Neural cell (in vitro differentiated cells): ENCODE data around the gene PRKAA2. TPM values are rescaled to one million over a fixed set of nuclear protein-coding genes. Genes with fewer than 3 reads are reported as not detected.

Experiments
- H2AFZ ChIP-seq: fragments of 200-600, 300-800 bp; sonication (generic), shearing (Covaris generic); 2 replicates; pipeline ENCODE4 v1.6.0; 2014; ENCODE audit warnings: low read depth, mild to moderate bottlenecking, antibody characterized with exemption, low read length, moderate library complexity
- H3F3A ChIP-seq: fragments of 200-600 bp; shearing (Covaris generic); 2 replicates; pipeline ENCODE4 v1.6.1; 2016; ENCODE audit warnings: mild to moderate bottlenecking, moderate library complexity, mixed read lengths, antibody characterized with exemption, low read length; ENCODE audit not compliant: insufficient read depth, poor library complexity, severe bottlenecking
- H3K27ac ChIP-seq: fragments of 200-600, 300-800 bp; sonication (generic), shearing (Covaris generic); 2 replicates; pipeline ENCODE4 v1.5.1; 2014; ENCODE audit warnings: mild to moderate bottlenecking, low read length, moderate library complexity
- H3K27me3 ChIP-seq: fragments of 300-800, 200-600 bp; sonication (generic), shearing (Covaris generic); 2 replicates; pipeline ENCODE4 v1.6.0; 2014; ENCODE audit warnings: mild to moderate bottlenecking, low read depth, low read length, moderate library complexity; ENCODE audit not compliant: insufficient read depth
- H3K36me3 ChIP-seq: fragments of 300-800, 200-600 bp; sonication (generic), shearing (Covaris generic); 2 replicates; pipeline ENCODE4 v1.5.1; 2014; ENCODE audit warnings: mild to moderate bottlenecking, antibody characterized with exemption, low read length, moderate library complexity; ENCODE audit not compliant: insufficient read depth
- H3K4me2 ChIP-seq: fragments of 300-800, 200-600 bp; sonication (generic), shearing (Covaris generic); 2 replicates; pipeline ENCODE4 v1.6.0; 2014; ENCODE audit warnings: mild to moderate bottlenecking, low read length
- H3K4me3 ChIP-seq: fragments of 300-800, 200-600 bp; sonication (generic), shearing (Covaris generic); 2 replicates; pipeline ENCODE4 v1.5.1; 2014; ENCODE audit warnings: mild to moderate bottlenecking, low read length, moderate library complexity
- H3K79me2 ChIP-seq: fragments of 200-600 bp; shearing (Covaris generic); replicated peaks from 2 replicates; pipeline ENCODE4 v1.6.0; 2014; ENCODE audit warnings: mild to moderate bottlenecking, low read length, moderate library complexity; ENCODE audit not compliant: insufficient read depth
- H3K9ac ChIP-seq: fragments of 300-800, 200-600 bp; sonication (generic), shearing (Covaris generic); 2 replicates; pipeline ENCODE4 v1.6.1; 2016; ENCODE audit warnings: mild to moderate bottlenecking, low read length, mixed read lengths
- H3K9me2 ChIP-seq: fragments of 200-600 bp; shearing (Covaris generic); 2 replicates; pipeline ENCODE4 v1.6.1; 2016; ENCODE audit warnings: mild to moderate bottlenecking, low read length, mixed read lengths; ENCODE audit not compliant: insufficient read depth
- H3K9me3 ChIP-seq: fragments of 200-600, 300-800 bp; sonication (generic), shearing (Covaris generic); 2 replicates; pipeline ENCODE4 v1.6.1; 2016; ENCODE audit warnings: mild to moderate bottlenecking, mixed run types, low read length, moderate library complexity, mixed read lengths
- H4K20me1 ChIP-seq: fragments of 200-600 bp; shearing (Covaris generic); 2 replicates; pipeline ENCODE4 v1.6.1; 2016; ENCODE audit warnings: mild to moderate bottlenecking, mixed run types; ENCODE audit not compliant: insufficient read depth
- EP300 ChIP-seq: fragments of 450-650 bp; conservative IDR thresholded peaks from 2 replicates; pipeline ENCODE4 v1.6.1; 2014; ENCODE audit warnings: antibody characterized with exemption, mild to moderate bottlenecking, moderate library complexity; ENCODE audit not compliant: poor library complexity, severe bottlenecking
- EZH2 ChIP-seq: fragments of 200-600, 300-800 bp; shearing (Covaris generic), sonication (generic); IDR thresholded peaks from 2 replicates; pipeline ENCODE4 v1.6.1; 2014; ENCODE audit warnings: antibody characterized with exemption, low read length, borderline replicate concordance, mild to moderate bottlenecking; ENCODE audit not compliant: insufficient read depth, poor library complexity, severe bottlenecking
- MXI1 ChIP-seq: fragments of 450-650 bp; conservative IDR thresholded peaks from 2 replicates; pipeline ENCODE4 v1.6.1; 2014; ENCODE audit warnings: antibody characterized with exemption, mild to moderate bottlenecking; ENCODE audit not compliant: poor library complexity, severe bottlenecking
- POLR2AphosphoS5 ChIP-seq: IDR thresholded peaks from 2 replicates; pipeline ENCODE4 v1.6.1; 2012
- RAD21 ChIP-seq: fragments of 450-650 bp; conservative IDR thresholded peaks from 2 replicates; pipeline ENCODE4 v1.6.1; 2014; ENCODE audit warnings: antibody characterized with exemption, mild to moderate bottlenecking, moderate library complexity
- SMC3 ChIP-seq: fragments of 450-650 bp; conservative IDR thresholded peaks from 2 replicates; pipeline ENCODE4 v1.6.1; 2014; ENCODE audit warnings: antibody characterized with exemption, mild to moderate bottlenecking, moderate library complexity; ENCODE audit not compliant: poor library complexity
- TAF1 ChIP-seq: IDR thresholded peaks from 2 replicates; pipeline ENCODE4 v1.6.1; 2012; ENCODE audit warnings: low read depth
- polyA plus RNA-seq: library from polyadenylated mRNA; depleted of rRNA; stranded (reverse); fragments of >200 nt; gene quantifications from 2 replicates; pipeline ENCODE4 v1.2.3, GENCODE V29; 2014
- TF ChIP-seq, protein P1 (sequence below): fragments of 450-650 bp; IDR thresholded peaks from 2 replicates; pipeline ENCODE4 v1.5.1; 2014; ENCODE audit warnings: antibody characterized with exemption, mild to moderate bottlenecking, moderate library complexity; ENCODE audit not compliant: poor library complexity, severe bottlenecking
- TF ChIP-seq, protein P2 (sequence below): IDR thresholded peaks from 2 replicates; pipeline ENCODE4 v1.6.1; 2012; ENCODE audit warnings: borderline replicate concordance

The PRKAA2 gene
- polyA plus RNA-seq, 1 donor from 2014 or later: 20.0 TPM

DNA sequence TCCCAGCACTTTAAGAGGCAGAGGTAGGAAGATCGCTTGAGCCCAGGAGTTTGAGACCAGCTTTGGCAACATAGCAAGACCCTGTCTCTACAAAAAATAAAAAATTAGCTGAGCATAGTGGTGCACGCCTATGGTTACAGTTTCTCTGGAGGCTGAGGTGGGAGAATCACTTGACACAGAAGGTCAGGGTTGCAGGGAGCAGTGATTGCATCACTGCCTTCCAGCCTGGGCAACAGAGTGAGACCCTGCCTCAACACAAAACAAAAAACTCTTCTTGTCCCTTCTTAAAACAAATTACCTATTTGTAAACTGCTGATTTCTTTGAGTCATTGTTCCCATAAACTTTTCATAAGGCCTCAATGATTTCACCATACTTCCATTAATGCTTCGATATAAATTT lies 18.7 kb downstream of the PRKAA2 start:
- Histone ChIP-seq H3K4me2 (no peak overlapping the region), H3K36me3 (no peaks in the 10 kb centered on the region), H3K79me2 (no peaks in the 10 kb centered on the region), H3K4me3 (no peak overlapping the region), H4K20me1 (no peaks in the 10 kb centered on the region), H3K27me3 (no peaks in the 10 kb centered on the region), H3K9me3 (no peaks in the 10 kb centered on the region), H2AFZ (no peak overlapping the region), H3F3A (no peaks in the 10 kb centered on the region), H3K9me2 (no peaks in the 10 kb centered on the region), H3K9ac (no peak overlapping the region), H3K27ac (no peak overlapping the region)
- TF ChIP-seq SMC3: no peak
- no peak for TF ChIP-seq POLR2AphosphoS5
- TF ChIP-seq, protein P1, sequence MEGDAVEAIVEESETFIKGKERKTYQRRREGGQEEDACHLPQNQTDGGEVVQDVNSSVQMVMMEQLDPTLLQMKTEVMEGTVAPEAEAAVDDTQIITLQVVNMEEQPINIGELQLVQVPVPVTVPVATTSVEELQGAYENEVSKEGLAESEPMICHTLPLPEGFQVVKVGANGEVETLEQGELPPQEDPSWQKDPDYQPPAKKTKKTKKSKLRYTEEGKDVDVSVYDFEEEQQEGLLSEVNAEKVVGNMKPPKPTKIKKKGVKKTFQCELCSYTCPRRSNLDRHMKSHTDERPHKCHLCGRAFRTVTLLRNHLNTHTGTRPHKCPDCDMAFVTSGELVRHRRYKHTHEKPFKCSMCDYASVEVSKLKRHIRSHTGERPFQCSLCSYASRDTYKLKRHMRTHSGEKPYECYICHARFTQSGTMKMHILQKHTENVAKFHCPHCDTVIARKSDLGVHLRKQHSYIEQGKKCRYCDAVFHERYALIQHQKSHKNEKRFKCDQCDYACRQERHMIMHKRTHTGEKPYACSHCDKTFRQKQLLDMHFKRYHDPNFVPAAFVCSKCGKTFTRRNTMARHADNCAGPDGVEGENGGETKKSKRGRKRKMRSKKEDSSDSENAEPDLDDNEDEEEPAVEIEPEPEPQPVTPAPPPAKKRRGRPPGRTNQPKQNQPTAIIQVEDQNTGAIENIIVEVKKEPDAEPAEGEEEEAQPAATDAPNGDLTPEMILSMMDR: no peak
- TF ChIP-seq, protein P2, sequence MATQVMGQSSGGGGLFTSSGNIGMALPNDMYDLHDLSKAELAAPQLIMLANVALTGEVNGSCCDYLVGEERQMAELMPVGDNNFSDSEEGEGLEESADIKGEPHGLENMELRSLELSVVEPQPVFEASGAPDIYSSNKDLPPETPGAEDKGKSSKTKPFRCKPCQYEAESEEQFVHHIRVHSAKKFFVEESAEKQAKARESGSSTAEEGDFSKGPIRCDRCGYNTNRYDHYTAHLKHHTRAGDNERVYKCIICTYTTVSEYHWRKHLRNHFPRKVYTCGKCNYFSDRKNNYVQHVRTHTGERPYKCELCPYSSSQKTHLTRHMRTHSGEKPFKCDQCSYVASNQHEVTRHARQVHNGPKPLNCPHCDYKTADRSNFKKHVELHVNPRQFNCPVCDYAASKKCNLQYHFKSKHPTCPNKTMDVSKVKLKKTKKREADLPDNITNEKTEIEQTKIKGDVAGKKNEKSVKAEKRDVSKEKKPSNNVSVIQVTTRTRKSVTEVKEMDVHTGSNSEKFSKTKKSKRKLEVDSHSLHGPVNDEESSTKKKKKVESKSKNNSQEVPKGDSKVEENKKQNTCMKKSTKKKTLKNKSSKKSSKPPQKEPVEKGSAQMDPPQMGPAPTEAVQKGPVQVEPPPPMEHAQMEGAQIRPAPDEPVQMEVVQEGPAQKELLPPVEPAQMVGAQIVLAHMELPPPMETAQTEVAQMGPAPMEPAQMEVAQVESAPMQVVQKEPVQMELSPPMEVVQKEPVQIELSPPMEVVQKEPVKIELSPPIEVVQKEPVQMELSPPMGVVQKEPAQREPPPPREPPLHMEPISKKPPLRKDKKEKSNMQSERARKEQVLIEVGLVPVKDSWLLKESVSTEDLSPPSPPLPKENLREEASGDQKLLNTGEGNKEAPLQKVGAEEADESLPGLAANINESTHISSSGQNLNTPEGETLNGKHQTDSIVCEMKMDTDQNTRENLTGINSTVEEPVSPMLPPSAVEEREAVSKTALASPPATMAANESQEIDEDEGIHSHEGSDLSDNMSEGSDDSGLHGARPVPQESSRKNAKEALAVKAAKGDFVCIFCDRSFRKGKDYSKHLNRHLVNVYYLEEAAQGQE: no peak
- no peak for TF ChIP-seq EP300
- no peak for TF ChIP-seq TAF1
- no peak for TF ChIP-seq EZH2
- no peak for TF ChIP-seq RAD21
- no peak for TF ChIP-seq MXI1

DNA sequence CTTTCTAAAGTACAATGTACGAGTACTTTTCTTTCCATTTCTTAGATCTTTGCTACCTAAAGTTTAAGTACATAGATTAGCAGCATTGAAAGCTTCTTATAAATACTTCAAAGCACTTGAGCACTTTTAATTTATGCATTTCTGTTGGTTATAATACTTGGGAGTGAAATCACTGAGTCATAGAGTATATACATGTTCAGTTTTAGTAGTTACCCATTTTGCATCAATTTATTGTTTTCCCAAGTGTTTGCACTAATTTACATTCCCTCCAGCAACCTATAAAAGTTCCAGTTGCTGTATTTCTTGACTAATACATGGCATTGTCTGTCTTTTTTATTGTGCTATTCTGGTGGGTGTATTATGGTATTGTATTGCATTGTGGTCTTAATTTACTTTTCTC lies 20.3 kb downstream of the PRKAA2 start:
- Histone ChIP-seq H3K9ac (no peak overlapping the region), H3K4me2 (no peak overlapping the region), H3F3A (no peaks in the 10 kb centered on the region), H3K27ac (no peak overlapping the region), H3K4me3 (no peak overlapping the region), H2AFZ (no peak overlapping the region), H3K9me2 (no peaks in the 10 kb centered on the region), H3K36me3 (no peaks in the 10 kb centered on the region), H3K9me3 (no peaks in the 10 kb centered on the region), H3K27me3 (no peaks in the 10 kb centered on the region), H3K79me2 (no peaks in the 10 kb centered on the region), H4K20me1 (no peaks in the 10 kb centered on the region)
- TF ChIP-seq, protein P1: no peak
